Limb (tissue), 2 donors: Measurements from ENCODE around the gene OR9K2.
"Not testable (repeated sequence)": the region's sequence is repeated elsewhere in the genome, so short reads cannot be mapped to it uniquely, and the experiment has no call there.

Experiments used
- DNase-seq, 2 donors: peaks; one replicate each; pipeline ENCODE4 v3.0.0-alpha.2; 2016; ENCODE audit errors: extremely low spot score in 2 of 2

The OR9K2 gene

DNA sequence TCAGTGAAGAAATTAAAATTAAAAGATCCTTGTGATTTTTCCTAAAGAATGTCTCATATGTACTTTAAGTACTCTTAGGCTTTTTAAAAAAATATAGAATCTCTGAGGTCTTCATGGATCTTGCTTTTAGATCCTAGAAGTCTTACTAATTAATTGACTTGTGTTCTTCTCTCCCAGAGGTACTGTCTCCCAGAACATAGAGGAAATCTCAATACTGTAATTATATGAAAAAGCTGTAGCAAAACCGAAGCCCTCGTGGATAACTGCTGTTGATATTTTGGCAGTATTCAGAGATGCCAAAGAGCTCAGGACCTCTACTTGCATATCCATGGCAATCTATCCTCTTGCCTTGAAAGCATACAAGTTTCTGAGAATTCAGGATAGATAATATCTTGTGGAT lies at the start of gene OR9K2:
Gene OR9K2 (plus strand): TSS at position 301 of the 400 bp plus-strand sequence. CDS start 3,429 bp downstream, outside the sequence.
- DNase-seq, result no peak

DNA sequence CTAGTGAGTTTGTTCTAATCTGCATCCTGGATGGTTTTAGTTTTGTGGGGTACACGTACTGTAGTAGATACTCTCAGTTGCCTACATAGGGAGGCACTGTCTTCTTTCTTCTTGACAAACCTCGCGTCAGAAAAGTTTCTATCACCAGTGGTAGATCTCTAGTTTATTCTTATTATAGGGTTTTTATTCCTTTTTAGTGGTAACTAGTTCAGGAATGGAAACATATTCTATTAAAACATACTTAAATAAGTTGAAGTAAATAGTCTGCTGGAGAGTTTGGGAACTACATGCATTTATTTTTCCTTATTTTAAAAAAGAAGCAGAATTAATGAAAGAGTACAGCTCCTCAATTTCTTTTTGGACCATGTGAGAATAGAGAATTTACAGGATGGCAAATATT lies 33.6 kb upstream of the OR9K2 start:
- no peak for DNase-seq

- no peak for DNase-seq
Measured at GRCh38 chr12:55112378-55112875, 13.8 kb upstream of the OR9K2 start.

DNA sequence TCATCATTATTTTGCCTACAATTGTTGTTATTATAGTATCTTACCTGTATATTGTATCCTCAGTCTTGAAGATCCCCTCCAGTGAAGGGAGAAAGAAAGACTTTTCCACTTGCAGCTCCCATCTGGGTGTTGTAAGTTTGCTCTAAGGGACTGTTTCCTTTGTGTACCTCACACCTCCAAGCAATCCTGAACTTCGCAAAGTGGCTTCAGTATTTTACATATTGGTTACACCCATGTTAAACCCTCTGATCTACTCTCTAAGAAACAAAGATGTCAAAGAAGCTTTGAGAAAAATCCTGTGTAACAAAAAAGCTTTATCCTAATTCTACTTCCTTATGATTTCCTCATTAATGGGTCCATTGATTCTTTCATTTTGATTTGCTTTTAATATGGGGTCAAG lies 10.1 kb upstream of the OR9K2 start:
- DNase-seq, result no peak

- DNase-seq, result no peak
Measured at GRCh38 chr12:55132816-55133215, 6.6 kb downstream of the OR9K2 start.

DNA sequence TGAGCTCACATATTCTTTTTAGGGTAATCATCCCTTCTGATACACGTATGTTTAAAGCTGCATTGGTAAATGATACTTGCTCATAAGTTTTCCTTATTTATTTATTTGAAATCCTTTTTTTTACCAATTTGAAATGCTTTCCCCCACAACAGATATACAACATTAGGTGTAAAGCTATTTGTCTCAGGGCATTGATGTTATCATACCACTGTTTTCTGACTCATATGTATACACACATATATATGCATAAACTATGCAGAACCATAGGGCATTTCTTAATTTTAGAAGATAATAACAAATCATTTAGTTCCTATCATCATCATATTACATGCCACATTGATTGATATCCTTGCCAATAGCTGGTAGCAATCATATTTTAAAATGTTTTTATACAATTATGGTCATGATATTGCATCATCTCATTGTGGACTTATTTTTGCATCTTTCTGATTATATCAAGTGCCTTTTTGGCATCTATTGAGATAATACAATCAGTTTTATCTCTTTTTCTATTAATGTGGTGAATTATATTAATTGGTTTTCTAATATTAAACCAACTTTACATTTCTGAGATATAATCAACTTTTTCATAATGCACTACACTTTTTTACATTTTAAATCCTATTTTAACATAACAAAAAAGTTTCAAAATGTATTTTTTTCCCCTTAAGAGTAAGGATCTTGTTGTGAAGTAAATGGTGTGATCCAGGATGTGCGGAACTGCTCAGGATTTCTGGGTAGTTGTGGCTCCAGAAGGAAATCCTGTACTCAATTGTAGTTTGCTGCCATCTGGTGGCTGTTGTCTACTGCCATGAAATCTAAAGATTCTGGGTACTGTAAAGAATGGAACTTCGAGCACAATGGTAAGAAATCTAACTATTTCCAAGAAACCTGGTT lies 16.7 kb downstream of the OR9K2 start:
- peak; percentile 43 to 56 for DNase-seq

- DNase-seq, result no peak
Measured at GRCh38 chr12:55143566-55143870, 17.3 kb downstream of the OR9K2 start.

- DNase-seq, result not testable (repeated sequence)
Measured at GRCh38 chr12:55167010-55167640, 40.9 kb downstream of the OR9K2 start.

DNA sequence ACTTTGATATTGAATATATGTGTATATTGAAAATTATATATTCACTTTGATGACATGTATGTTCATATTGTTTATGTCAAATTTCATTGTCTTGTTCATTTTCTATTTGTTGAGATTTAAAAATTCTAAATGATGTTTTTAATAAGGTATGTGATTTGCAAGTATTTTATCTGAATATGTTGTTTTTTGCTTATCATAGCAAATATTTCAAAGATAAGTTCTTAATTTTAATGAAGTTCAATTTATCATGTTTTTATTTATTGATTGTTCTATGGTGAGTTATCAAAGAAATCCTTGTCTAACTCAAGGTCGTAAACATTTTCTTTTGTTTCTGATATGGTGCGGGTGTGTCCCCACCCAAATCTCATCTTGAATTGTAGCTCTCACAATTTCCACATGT lies 45.2 kb downstream of the OR9K2 start:
- DNase-seq, result no peak

DNA sequence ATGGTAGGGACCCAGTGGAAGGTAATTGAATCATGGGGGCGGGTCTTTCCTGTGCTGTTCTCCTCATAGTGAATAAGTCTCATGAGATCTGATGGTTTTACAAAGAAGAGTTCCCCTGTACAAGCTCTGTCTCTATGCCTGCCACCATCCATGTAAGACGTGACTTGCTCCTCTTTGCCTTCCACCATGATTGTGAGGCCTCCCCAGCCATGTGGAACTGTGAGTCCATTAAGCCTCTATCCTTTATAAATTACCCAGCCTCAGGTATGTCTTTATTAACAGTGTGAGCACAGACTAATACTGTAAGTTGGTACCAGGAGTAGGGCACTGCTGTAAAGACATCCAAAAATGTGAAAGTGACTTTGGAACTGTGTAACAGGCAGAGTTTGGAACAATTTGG lies 45.6 kb downstream of the OR9K2 start:
- DNase-seq, result not testable (repeated sequence)

- DNase-seq, result no peak
Measured at GRCh38 chr12:55172686-55173085, 46.5 kb downstream of the OR9K2 start.

GRCh38 chr12:55173456-55173855 lies 47.2 kb downstream of the OR9K2 start:
- DNase-seq, result no peak
